Effector CD8-positive, alpha-beta T cell (primary cell): Measurements from ENCODE around the gene MCTP2.
"Not testable (repeated sequence)": the region's sequence is repeated elsewhere in the genome, so short reads cannot be mapped to it uniquely, and the experiment has no call there.

ENCODE experiments used
- DNase-seq: peaks from one replicate; lab custom pipeline; 2025; lab: John Stamatoyannopoulos, UW

Gene MCTP2

DNA sequence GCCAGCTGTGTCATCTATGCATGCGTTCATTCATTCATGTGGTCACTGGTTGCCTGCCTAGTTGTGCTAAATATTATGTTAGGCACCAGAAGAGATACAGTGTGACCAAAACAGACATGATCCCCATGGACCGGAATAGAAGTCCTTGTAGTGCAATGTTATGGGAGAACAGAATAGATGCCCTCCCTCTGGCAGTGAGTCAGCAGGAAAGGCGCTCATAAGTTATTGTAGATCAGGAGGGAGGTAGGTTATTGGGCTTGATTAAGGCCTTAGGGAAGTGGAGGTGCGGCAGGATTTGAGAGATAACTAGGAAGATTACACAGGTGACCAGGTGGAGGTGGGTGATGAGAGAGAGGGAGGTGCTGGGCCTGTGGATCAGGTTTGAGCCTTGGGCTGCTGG is 5.2 kb downstream of the MCTP2 start:
- no peak for DNase-seq

GRCh38 chr15:94237903-94238302 is 6.5 kb downstream of the MCTP2 start:
- no peak for DNase-seq

DNA sequence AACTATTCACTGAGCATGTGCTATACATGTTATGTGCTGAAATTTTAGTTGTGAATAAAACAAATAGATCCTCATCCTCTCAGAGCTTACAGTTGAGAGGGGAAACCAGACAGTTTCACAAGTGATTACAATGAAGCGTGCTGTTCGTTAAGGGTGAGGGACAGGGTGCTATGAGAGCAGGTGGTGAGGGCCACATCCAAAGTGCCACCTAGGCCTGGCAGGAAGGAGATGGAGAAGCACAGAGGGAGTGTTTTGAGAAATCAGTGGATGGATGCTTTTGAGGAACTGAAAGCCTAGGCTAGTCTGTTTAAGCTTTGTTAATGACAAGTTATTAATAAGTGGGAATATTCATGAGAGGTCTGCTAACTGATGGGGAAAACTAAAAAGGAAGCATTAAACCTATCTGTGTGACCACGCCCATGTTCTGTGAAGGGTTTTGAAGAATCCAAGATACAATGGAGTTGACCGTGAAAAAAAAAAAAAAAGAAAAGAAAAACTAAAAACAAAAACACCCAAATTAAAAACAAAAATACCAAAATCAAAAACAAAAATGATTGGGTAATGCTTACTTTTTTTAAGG is 7.3 kb downstream of the MCTP2 start:
- no peak for DNase-seq

DNA sequence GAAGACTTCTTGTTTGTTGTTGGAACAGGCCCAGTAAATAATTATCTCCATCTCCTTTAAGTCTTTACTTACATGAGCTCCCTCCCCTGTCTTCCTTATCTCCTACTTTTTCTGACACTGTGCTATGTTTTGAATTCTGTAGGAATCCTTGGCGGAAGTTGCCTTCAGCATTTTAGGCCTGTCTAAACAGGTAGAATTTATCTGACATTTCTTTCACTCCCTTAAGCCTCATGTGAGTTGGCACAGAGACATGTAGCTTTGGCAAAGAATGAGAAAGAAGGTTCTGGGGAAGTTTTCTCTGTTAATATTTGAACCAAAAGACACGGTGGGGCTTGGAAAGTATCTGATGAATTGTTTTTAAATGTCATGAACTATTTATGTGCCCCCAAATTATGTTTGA is 8.1 kb downstream of the MCTP2 start:
- DNase-seq: no peak

- DNase-seq: no peak
Measured at GRCh38 chr15:94240480-94240879, 9.1 kb downstream of the MCTP2 start.

GRCh38 chr15:94242257-94242656 is 10.9 kb downstream of the MCTP2 start:
- DNase-seq: no peak

- DNase-seq: not testable (repeated sequence)
Measured at GRCh38 chr15:94243003-94243402, 11.6 kb downstream of the MCTP2 start.

- DNase-seq: no peak
Measured at GRCh38 chr15:94243418-94243817, 12.1 kb downstream of the MCTP2 start.

- DNase-seq: no peak
Measured at GRCh38 chr15:94246016-94246415, 14.7 kb downstream of the MCTP2 start.

DNA sequence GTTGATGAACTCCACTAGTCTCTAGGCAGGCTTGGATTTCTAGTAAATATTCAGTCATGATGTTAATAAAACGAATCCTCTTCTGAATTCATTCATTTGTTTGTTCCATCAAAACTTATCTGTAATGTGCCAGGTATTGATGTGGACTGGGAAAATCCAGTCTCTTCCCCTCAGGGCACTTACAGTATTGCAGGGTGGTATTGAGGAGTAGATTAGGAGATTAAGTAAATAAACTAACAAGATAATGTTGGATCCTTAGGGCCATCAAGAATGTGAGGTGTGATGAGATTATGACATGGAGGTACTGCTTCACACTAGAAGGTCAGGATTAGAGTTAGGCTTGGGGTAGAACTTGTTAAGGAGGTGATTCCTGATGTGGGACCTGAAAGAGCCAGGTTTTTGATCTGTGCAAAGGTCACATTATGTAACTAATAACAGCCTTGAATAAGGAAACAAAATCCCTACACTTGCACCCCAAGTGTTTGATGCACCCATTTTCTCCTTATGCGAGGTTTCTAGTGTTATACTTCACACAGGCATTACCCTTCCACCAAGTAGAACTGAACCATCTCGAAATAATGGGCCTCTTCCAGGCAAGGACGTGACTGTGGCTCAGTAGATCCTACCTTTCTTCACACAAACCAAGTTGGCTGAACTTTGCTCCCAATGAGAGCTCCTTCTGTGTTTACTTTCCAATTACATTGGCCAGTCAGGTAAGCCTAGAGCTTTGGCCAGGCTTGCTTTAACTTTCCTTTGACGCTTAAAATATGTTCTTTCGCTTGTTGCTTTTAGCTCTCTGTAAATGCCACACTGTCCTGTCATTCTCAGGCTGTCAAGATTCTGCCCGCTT is 16.7 kb downstream of the MCTP2 start:
- DNase-seq: no peak

GRCh38 chr15:94250801-94251200 is 19.4 kb downstream of the MCTP2 start:
- no peak for DNase-seq

GRCh38 chr15:94252223-94252766 is 20.9 kb downstream of the MCTP2 start:
- no peak for DNase-seq

DNA sequence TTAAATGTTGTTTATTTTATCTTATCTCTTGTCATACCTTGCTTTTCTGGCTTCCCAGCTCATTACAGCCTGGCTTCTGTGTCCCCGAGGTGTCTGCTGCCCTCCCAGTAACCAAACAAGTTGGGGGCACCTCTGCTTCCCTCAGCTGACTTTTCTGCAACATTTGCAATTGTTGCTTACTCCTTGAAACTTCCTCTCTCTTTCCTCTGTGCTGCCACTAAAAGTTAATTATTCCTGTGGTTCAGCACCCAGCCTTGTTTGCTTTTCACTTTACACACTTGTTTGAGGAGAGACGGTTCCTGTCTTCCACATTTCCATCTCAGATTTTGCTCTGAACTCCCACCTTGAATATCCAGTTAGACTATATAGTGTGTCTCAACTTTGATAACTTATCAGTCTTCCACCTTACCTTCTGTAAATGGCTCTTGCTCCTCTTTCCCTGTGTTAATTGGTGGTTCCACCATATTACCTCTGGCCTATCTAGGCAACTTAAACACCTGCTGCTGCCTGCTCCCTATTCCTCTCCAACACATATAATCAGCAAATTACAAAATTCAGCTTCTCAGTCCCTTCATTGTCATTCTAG is 21.6 kb downstream of the MCTP2 start:
- no peak for DNase-seq

DNA sequence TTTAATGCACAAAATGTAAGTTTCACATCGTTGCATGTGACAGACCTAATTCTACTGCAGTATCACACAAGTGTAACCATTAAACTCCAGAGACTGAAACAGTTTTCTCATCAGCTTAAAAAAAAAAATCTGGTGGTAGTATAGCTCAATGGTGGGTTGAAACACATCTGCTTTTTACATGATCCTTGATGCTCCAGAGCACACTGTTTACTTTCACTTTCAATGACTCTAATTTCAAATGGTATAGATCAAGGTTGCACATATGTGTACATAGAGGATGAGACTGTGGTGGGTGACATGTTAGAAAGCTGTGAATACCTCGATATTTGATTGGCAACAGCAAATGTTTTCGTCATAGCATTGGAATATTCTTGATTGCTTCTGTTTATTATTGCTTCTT is 22.4 kb downstream of the MCTP2 start:
- DNase-seq: no peak

DNA sequence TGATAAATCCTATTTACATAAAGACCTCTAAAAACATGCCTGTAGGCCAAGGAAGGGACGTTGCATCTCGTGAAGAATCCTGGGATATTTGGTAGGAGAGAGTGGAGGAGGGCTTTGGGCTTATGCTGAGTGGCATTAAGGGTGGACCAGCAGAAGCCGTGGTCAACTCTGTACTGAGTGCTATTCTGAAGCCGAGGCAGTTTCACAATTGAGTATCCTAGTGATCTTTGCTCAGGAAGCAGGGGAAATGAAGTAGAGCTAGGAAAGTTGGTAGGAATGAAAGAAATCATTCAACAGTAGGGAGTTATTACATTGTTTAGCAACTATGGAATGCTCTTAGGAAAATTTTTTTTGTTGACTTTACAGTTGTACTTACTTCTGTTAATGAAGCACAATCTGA is 24.2 kb downstream of the MCTP2 start:
- no peak for DNase-seq

- DNase-seq: no peak
Measured at GRCh38 chr15:94256511-94256910, 25.1 kb downstream of the MCTP2 start.

DNA sequence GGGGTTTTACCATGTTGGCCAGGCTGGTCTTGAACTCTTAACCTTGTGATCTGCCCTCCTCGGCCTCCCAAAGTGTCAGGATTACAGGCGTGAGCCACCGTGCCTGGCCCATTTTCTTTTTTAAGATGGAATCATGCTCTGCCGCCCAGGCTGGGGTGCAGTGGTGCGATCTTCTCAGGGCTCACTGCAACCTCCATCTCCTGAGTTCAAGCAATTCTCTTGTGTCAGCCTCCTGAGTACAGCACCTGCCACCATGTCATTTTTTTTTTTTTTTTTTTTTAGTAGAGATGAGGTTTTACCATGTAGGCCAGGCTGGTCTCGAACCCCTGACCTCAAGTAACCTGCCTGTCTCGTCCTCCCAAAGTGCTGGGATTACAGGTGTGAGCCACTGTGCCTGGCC is 26.4 kb downstream of the MCTP2 start:
- DNase-seq: not testable (repeated sequence)

GRCh38 chr15:94258246-94258645 is 26.9 kb downstream of the MCTP2 start:
- no peak for DNase-seq

- no peak for DNase-seq
Measured at GRCh38 chr15:94259121-94259751, 27.9 kb downstream of the MCTP2 start.

GRCh38 chr15:94259863-94260262 is 28.5 kb downstream of the MCTP2 start:
- no peak for DNase-seq

- no peak for DNase-seq
Measured at GRCh38 chr15:94262201-94262600, 30.8 kb downstream of the MCTP2 start.
